Dendritic cell treated with granulocyte-macrophage colony-stimulating factor and Interleukin-4, amounts not matched to agents 40 ng/mL and 50 ng/mL, for 4 days (primary cell): ENCODE results near the gene RASGRF2.
"Not testable (repeated sequence)": the region's sequence is repeated elsewhere in the genome, so short reads cannot be mapped to it uniquely, and the experiment has no call there.

Source experiments
- H3K27ac Mint-ChIP-seq: one replicate; pipeline ENCODE4 v1.8.0; 2022; ENCODE audit warnings: mild to moderate bottlenecking, mixed read lengths
- H3K27me3 Mint-ChIP-seq: one replicate; pipeline ENCODE4 v1.8.0; 2022; ENCODE audit warnings: mild to moderate bottlenecking, mixed read lengths
- H3K36me3 Mint-ChIP-seq: one replicate; pipeline ENCODE4 v1.8.0; 2022; ENCODE audit warnings: low read depth, mixed read lengths
- H3K4me1 Mint-ChIP-seq: one replicate; pipeline ENCODE4 v1.8.0; 2022; ENCODE audit warnings: low read depth, mixed read lengths
- H3K4me3 Mint-ChIP-seq: one replicate; pipeline ENCODE4 v1.8.0; 2022; ENCODE audit warnings: mild to moderate bottlenecking, moderate library complexity, mixed read lengths
- H3K9me3 Mint-ChIP-seq: one replicate; pipeline ENCODE4 v1.8.0; 2022; ENCODE audit warnings: mixed read lengths
- intact Hi-C: fragments of 100-400 bp; cut with micrococcal nuclease; formaldehyde crosslinking; loops from one replicate; pipeline ENCODE4 v1.15.0; 2022

The RASGRF2 gene

GRCh38 chr5:81253875-81254274, 293.7 kb downstream of the RASGRF2 start:
- intact Hi-C loops = no loop called here
- H3K27me3 Mint-ChIP-seq = no peaks in the 10 kb centered on the region
- peaks cover 13% of the 10 kb centered on the region for H3K4me1 Mint-ChIP-seq
- H3K9me3 Mint-ChIP-seq = no peaks in the 10 kb centered on the region
- H3K4me3 Mint-ChIP-seq = no peak overlapping the region
- no peak overlapping the region for H3K27ac Mint-ChIP-seq
- H3K36me3 Mint-ChIP-seq = peaks cover 5% of the 10 kb centered on the region

GRCh38 chr5:81254886-81255559, 294.9 kb downstream of the RASGRF2 start:
- peaks cover 4% of the 10 kb centered on the region for H3K36me3 Mint-ChIP-seq
- H3K27me3 Mint-ChIP-seq = no peaks in the 10 kb centered on the region
- intact Hi-C loops = no loop called here
- peaks cover 7% of the 10 kb centered on the region for H3K9me3 Mint-ChIP-seq
- H3K4me1 Mint-ChIP-seq = peaks cover 13% of the 10 kb centered on the region
- H3K27ac Mint-ChIP-seq = no peak overlapping the region
- no peak overlapping the region for H3K4me3 Mint-ChIP-seq

GRCh38 chr5:81256766-81257165, 296.6 kb downstream of the RASGRF2 start:
- H3K36me3 Mint-ChIP-seq = no peaks in the 10 kb centered on the region

GRCh38 chr5:81262796-81263195, 302.6 kb downstream of the RASGRF2 start:
- H3K4me1 Mint-ChIP-seq, intact Hi-C loops, H3K36me3 Mint-ChIP-seq, H3K4me3 Mint-ChIP-seq, H3K27me3 Mint-ChIP-seq, H3K27ac Mint-ChIP-seq: not testable (repeated sequence)
- peaks cover 28% of the 10 kb centered on the region for H3K9me3 Mint-ChIP-seq

More at GRCh38 chr5:81256766-81257165, 296.6 kb downstream of the RASGRF2 start:
- Mint-ChIP-seq H3K27ac (no peak overlapping the region), H3K9me3 (peaks cover 17% of the 10 kb centered on the region), H3K4me1 (peaks cover 13% of the 10 kb centered on the region), H3K27me3 (no peaks in the 10 kb centered on the region), H3K4me3 (no peak overlapping the region)
- intact Hi-C loops = no loop called here

GRCh38 chr5:81265101-81265500, 304.9 kb downstream of the RASGRF2 start:
- intact Hi-C loops = no loop called here
- H3K4me1 Mint-ChIP-seq = peaks cover under 1% of the 10 kb centered on the region
- no peaks in the 10 kb centered on the region for H3K27me3 Mint-ChIP-seq
- H3K36me3 Mint-ChIP-seq = no peaks in the 10 kb centered on the region
- H3K4me3 Mint-ChIP-seq = no peak overlapping the region
- H3K27ac Mint-ChIP-seq = no peak overlapping the region
- peaks cover 20% of the 10 kb centered on the region for H3K9me3 Mint-ChIP-seq

- no peaks in the 10 kb centered on the region for H3K36me3 Mint-ChIP-seq
These were observed 308.5 kb downstream of the RASGRF2 start for GRCh38 chr5:81268521-81269196.

GRCh38 chr5:81269751-81270393, 309.7 kb downstream of the RASGRF2 start:
- H3K4me3 Mint-ChIP-seq = no peak overlapping the region
- H3K27ac Mint-ChIP-seq = no peak overlapping the region
- H3K27me3 Mint-ChIP-seq = no peaks in the 10 kb centered on the region
- H3K4me1 Mint-ChIP-seq = peaks cover 6% of the 10 kb centered on the region
- H3K9me3 Mint-ChIP-seq = peaks cover 41% of the 10 kb centered on the region
- intact Hi-C loops = no loop called here
- H3K36me3 Mint-ChIP-seq = no peaks in the 10 kb centered on the region

More at GRCh38 chr5:81268521-81269196, 308.5 kb downstream of the RASGRF2 start:
- Mint-ChIP-seq H3K9me3 (peaks cover 29% of the 10 kb centered on the region), H3K27me3 (no peaks in the 10 kb centered on the region), H3K27ac (no peak overlapping the region), H3K4me3 (no peak overlapping the region), H3K4me1 (peaks cover 6% of the 10 kb centered on the region)
- intact Hi-C loops = no loop called here

- H3K27ac Mint-ChIP-seq, H3K36me3 Mint-ChIP-seq, intact Hi-C loops, H3K4me3 Mint-ChIP-seq, H3K4me1 Mint-ChIP-seq, H3K27me3 Mint-ChIP-seq: not testable (repeated sequence)
- peaks cover 47% of the 10 kb centered on the region for H3K9me3 Mint-ChIP-seq
These were observed 310.3 kb downstream of the RASGRF2 start for GRCh38 chr5:81270394-81271027.
